ENCODE results near the gene VEZT. TPM values are rescaled to one million over a fixed set of nuclear protein-coding genes. Genes with fewer than 3 reads are reported as not detected.
"Not testable (repeated sequence)": the region's sequence is repeated elsewhere in the genome, so short reads cannot be mapped to it uniquely, and the experiment has no call there.

Gene VEZT
- total RNA-seq, 1 donor from 2014 or later: 108 TPM

- no peak for DNase-seq
These were observed 39.9 kb downstream of the VEZT start for GRCh38 chr12:95257541-95257940.

- DNase-seq: no peak
These were observed 40.5 kb downstream of the VEZT start for GRCh38 chr12:95258151-95258550.

GRCh38 chr12:95258803-95259202 is 41.2 kb downstream of the VEZT start:
- DNase-seq: no peak

GRCh38 chr12:95259368-95259767 is 41.8 kb downstream of the VEZT start:
- no peak for DNase-seq

GRCh38 chr12:95261109-95261508 is 43.5 kb downstream of the VEZT start:
- no peak for DNase-seq

GRCh38 chr12:95262808-95263207 is 45.2 kb downstream of the VEZT start:
- DNase-seq: peak; percentile 48

GRCh38 chr12:95265765-95266164 is 48.2 kb downstream of the VEZT start:
- no peak for DNase-seq

GRCh38 chr12:95266254-95266653 is 48.6 kb downstream of the VEZT start:
- no peak for DNase-seq

GRCh38 chr12:95269892-95270291 is 52.3 kb downstream of the VEZT start:
- no peak for DNase-seq

GRCh38 chr12:95271465-95271864 is 53.9 kb downstream of the VEZT start:
- no peak for DNase-seq

- DNase-seq: peak; percentile 68
These were observed 59.5 kb downstream of the VEZT start for GRCh38 chr12:95277139-95277538.

- no peak for DNase-seq
These were observed 62.2 kb downstream of the VEZT start for GRCh38 chr12:95279856-95280255.

GRCh38 chr12:95282266-95282665 is 64.7 kb downstream of the VEZT start:
- no peak for DNase-seq

GRCh38 chr12:95283371-95283770 is 65.8 kb downstream of the VEZT start:
- no peak for DNase-seq

- no peak for DNase-seq
These were observed 69.1 kb downstream of the VEZT start for GRCh38 chr12:95286713-95287112.

- no peak for DNase-seq
These were observed 73.9 kb downstream of the VEZT start for GRCh38 chr12:95291501-95291900.

GRCh38 chr12:95298916-95299315 is 81.3 kb downstream of the VEZT start:
- no peak for DNase-seq

- DNase-seq: no peak
These were observed 82.7 kb downstream of the VEZT start for GRCh38 chr12:95300286-95300685.

- no peak for DNase-seq
These were observed 85.9 kb downstream of the VEZT start for GRCh38 chr12:95303476-95303875.

- DNase-seq: no peak
These were observed 87.1 kb downstream of the VEZT start for GRCh38 chr12:95304673-95305198.

GRCh38 chr12:95312656-95313055 is 95.0 kb downstream of the VEZT start:
- DNase-seq: no peak

GRCh38 chr12:95314756-95315155 is 97.1 kb downstream of the VEZT start:
- DNase-seq: not testable (repeated sequence)

GRCh38 chr12:95316798-95317197 is 99.2 kb downstream of the VEZT start:
- no peak for DNase-seq

- DNase-seq: no peak
These were observed 100.5 kb downstream of the VEZT start for GRCh38 chr12:95318071-95318545.

All from skin of body (tissue), 2 donors.